AG08396 (cell line): ENCODE data around the gene ZNF416.

Experiments
- DNase-seq: peaks from one replicate; pipeline ENCODE4 v3.0.0; 2012; ENCODE audit warnings: low spot score, mixed read lengths

Gene ZNF416

GRCh38 chr19:57559008-57559403 is 19.7 kb downstream of the ZNF416 start:
- peak; percentile 53 for DNase-seq

- DNase-seq: peak; percentile 12
Measured at GRCh38 chr19:57558525-57558924, 20.2 kb downstream of the ZNF416 start.

GRCh38 chr19:57557659-57558058 is 21.1 kb downstream of the ZNF416 start:
- no peak for DNase-seq

GRCh38 chr19:57552432-57552831 is 26.3 kb downstream of the ZNF416 start:
- no peak for DNase-seq

- no peak for DNase-seq
Measured at GRCh38 chr19:57546513-57546912, 32.2 kb downstream of the ZNF416 start.

- DNase-seq: no peak
Measured at GRCh38 chr19:57537953-57538547, 40.7 kb downstream of the ZNF416 start.

GRCh38 chr19:57527136-57527881 is 51.4 kb downstream of the ZNF416 start, which contains the start of gene ZNF549:
TSS of gene ZNF549 (plus strand) at chr19:57527356. CDS start at chr19:57527574, 218 bp downstream.
- DNase-seq: peak; percentile 95
